B cell (primary cell): Measurements from ENCODE around the gene AKAP6. TPM values are rescaled to one million over a fixed set of nuclear protein-coding genes. Genes with fewer than 3 reads are reported as not detected.

ENCODE experiments used
- ATAC-seq: fragments of 200-7000 bp; cut with Tn5 transposase; one replicate; pipeline ENCODE4 v1.10.0; 2021; ENCODE audit warnings: low read depth, mild to moderate bottlenecking, moderate number of reproducible peaks, moderate library complexity
- CTCF ChIA-PET: fragments of 350-600 bp; sonication (Branson Sonifier 250); formaldehyde crosslinking; loops from one replicate; lab custom pipeline; 2021; ENCODE audit warnings: antibody characterized with exemption, inconsistent platforms; lab: Charles Lee
- POLR2A ChIA-PET: fragments of 350-600 bp; sonication (Branson Sonifier 250); formaldehyde crosslinking; loops from one replicate; lab custom pipeline; 2021; ENCODE audit warnings: antibody characterized with exemption; lab: Charles Lee
- DNase-seq: peaks from one replicate; pipeline ENCODE4 v3.0.0; 2013
- H2AFZ ChIP-seq: 2 replicates; pipeline ENCODE4 v1.6.1; 2012; ENCODE audit warnings: mild to moderate bottlenecking, low read depth, low read length; ENCODE audit not compliant: insufficient read depth, poor library complexity, severe bottlenecking
- H3K27ac ChIP-seq, 2 donors: 1 replicate in 1 of 2; 2 replicates in 1 of 2; pipeline ENCODE4 v1.5.1; 2012 to 2013; ENCODE audit warnings: low read length in 2 of 2, mild to moderate bottlenecking in 2 of 2, moderate library complexity in 1 of 2
- H3K27me3 ChIP-seq, 4 experiments: fragments of 200-600 bp in 1 of 4; sonication (generic) in 1 of 4; replicated peaks in 1 of 4; 1 replicate in 2 of 4; 2 replicates in 2 of 4; pipeline versions ENCODE4 v1.6.1 to v1.7.0; 2013 to 2016; ENCODE audit warnings: low read length in 3 of 4, mild to moderate bottlenecking in 2 of 4, mixed read lengths in 1 of 4, moderate library complexity in 1 of 4; ENCODE audit not compliant: insufficient read depth in 4 of 4, control insufficient read depth in 3 of 4; ENCODE audit errors: control extremely low read depth in 1 of 4
- H3K36me3 ChIP-seq, 2 experiments: replicated peaks in 1 of 2; 1 replicate in 1 of 2; 2 replicates in 1 of 2; pipeline versions ENCODE4 v1.6.1 to v1.7.1; 2013; ENCODE audit warnings: low read length in 1 of 2; ENCODE audit not compliant: insufficient read depth in 2 of 2, control insufficient read depth in 1 of 2; ENCODE audit errors: control extremely low read depth in 1 of 2, extremely low read depth in 1 of 2
- H3K4me1 ChIP-seq, 2 donors: fragments of 200-600 bp in 1 of 2; sonication (generic) in 1 of 2; 1 replicate in 1 of 2; 2 replicates in 1 of 2; pipeline versions ENCODE4 v1.5.1 to v1.6.1; 2013 to 2017; ENCODE audit warnings: low read length in 2 of 2; ENCODE audit not compliant: control insufficient read depth in 2 of 2, insufficient read depth in 2 of 2
- H3K4me2 ChIP-seq: replicated peaks from 2 replicates; pipeline ENCODE3; 2012; ENCODE audit warnings: mild to moderate bottlenecking, low read depth, low read length; ENCODE audit not compliant: poor library complexity, severe bottlenecking
- H3K4me3 ChIP-seq, 5 experiments: fragments of 200-600 bp in 1 of 5; sonication (generic) in 1 of 5; 1 replicate in 3 of 5; 2 replicates in 2 of 5; pipeline versions ENCODE4 v1.5.1 to v1.7.0; 2011 to 2016; ENCODE audit warnings: low read length in 4 of 5, mild to moderate bottlenecking in 4 of 5, low read depth in 2 of 5, control low read depth in 1 of 5, moderate library complexity in 1 of 5; ENCODE audit not compliant: insufficient read depth in 1 of 5; ENCODE audit errors: control extremely low read depth in 1 of 5, extremely low read depth in 1 of 5
- H3K79me2 ChIP-seq: fragments of 200-600 bp; sonication (generic); one replicate; pipeline ENCODE4 v1.6.0; 2016; ENCODE audit warnings: low read length; ENCODE audit not compliant: control insufficient read depth, insufficient read depth
- H3K9ac ChIP-seq: fragments of 200-600 bp; sonication (generic); 2 replicates; pipeline ENCODE4 v1.6.1; 2017; ENCODE audit warnings: mild to moderate bottlenecking, low read length, moderate library complexity
- H3K9me3 ChIP-seq, 3 donors: one replicate each; pipeline versions ENCODE4 v1.6.1 to v1.7.1; 2013; ENCODE audit warnings: low read length in 2 of 3; ENCODE audit not compliant: control insufficient read depth in 2 of 3, insufficient read depth in 1 of 3; ENCODE audit errors: control extremely low read depth in 1 of 3
- H4K20me1 ChIP-seq: 2 replicates; pipeline ENCODE4 v1.6.0; 2012; ENCODE audit warnings: mild to moderate bottlenecking, low read length; ENCODE audit not compliant: insufficient read depth, control insufficient read depth, poor library complexity, severe bottlenecking
- H3K27ac Mint-ChIP-seq: one replicate; pipeline ENCODE4 v1.8.0; 2021; ENCODE audit warnings: mixed read lengths
- H3K27me3 Mint-ChIP-seq: one replicate; pipeline ENCODE4 v1.8.0; 2021; ENCODE audit warnings: mixed read lengths
- H3K4me1 Mint-ChIP-seq: one replicate; pipeline ENCODE4 v1.8.0; 2021; ENCODE audit warnings: mixed read lengths
- H3K4me3 Mint-ChIP-seq: one replicate; pipeline ENCODE4 v1.8.0; 2021; ENCODE audit warnings: mixed read lengths
- H3K9me3 Mint-ChIP-seq: one replicate; pipeline ENCODE4 v1.8.0; 2022; ENCODE audit warnings: mixed read lengths; ENCODE audit not compliant: insufficient read depth
- CTCF ChIP-seq: fragments of 200-600 bp; IDR thresholded peaks from one replicate; pipeline ENCODE4 v1.8.0; 2022; ENCODE audit warnings: antibody characterized with exemption, mild to moderate bottlenecking
- EZH2 ChIP-seq: IDR thresholded peaks from 2 replicates; pipeline ENCODE4 v1.6.1; 2012; ENCODE audit warnings: borderline replicate concordance, low read depth, mild to moderate bottlenecking, moderate library complexity, low read length; ENCODE audit not compliant: insufficient read depth, poor library complexity, severe bottlenecking
- WGBS: methylation state at CpG from one replicate; pipeline ENCODE4 v1.1.5; 2013; ENCODE audit warnings: missing lambda C conversion rate; ENCODE audit not compliant: insufficient coverage; 5-methylcytosine and 5-hydroxymethylcytosine counted together
- intact Hi-C: fragments of 100-400 bp; cut with micrococcal nuclease; formaldehyde crosslinking; loops from one replicate; pipeline ENCODE4 v1.10.0; 2022
- polyA plus RNA-seq: library from polyadenylated mRNA; depleted of rRNA; stranded (reverse); fragments of >200 nt; gene quantifications from 2 replicates; pipeline ENCODE4 v1.2.3, GENCODE V29; 2012
- total RNA-seq, 2 donors: library from RNA; stranded (reverse); fragments of 120-200 nt in 1 of 2; gene quantifications; 1 replicate in 1 of 2; 2 replicates in 1 of 2; pipeline versions ENCODE4 v1.2.3 to v1.2.4, GENCODE V29; 2013 to 2022

Gene AKAP6
- total and polyA plus RNA-seq, 2 donors (not counting 1 experiment from before 2014, with no cell fraction given): 1.4 to 2.8 TPM

GRCh38 chr14:32762886-32763285 is 433.8 kb downstream of the AKAP6 start:
- Mint-ChIP-seq H3K27me3 (no peaks in the 10 kb centered on the region), H3K9me3 (no peaks in the 10 kb centered on the region), H3K27ac (no peak overlapping the region), H3K4me1 (no peaks in the 10 kb centered on the region), H3K4me3 (no peak overlapping the region)
- Histone ChIP-seq H3K4me1 (no peaks in the 10 kb centered on the region), H3K9me3 (no peaks in the 10 kb centered on the region), H3K27me3 (no peaks in the 10 kb centered on the region), H3K9ac (no peak overlapping the region), H3K79me2 (no peaks in the 10 kb centered on the region), H3K4me3 (no peak overlapping the region), H4K20me1 (no peaks in the 10 kb centered on the region), H2AFZ (no peak overlapping the region), H3K4me2 (no peak overlapping the region), H3K36me3 (no peaks in the 10 kb centered on the region), H3K27ac (no peak overlapping the region)
- POLR2A ChIA-PET: no interaction called here
- DNase-seq: no peak
- intact Hi-C loops: no loop called here
- no CpG with 5 or more reads among the region's 2 CpGs for WGBS
- TF ChIP-seq EZH2 (no peak), CTCF (no peak)
- CTCF ChIA-PET: no interaction called here
- ATAC-seq: no peak

- Histone ChIP-seq H2AFZ (no peak overlapping the region), H3K79me2 (no peaks in the 10 kb centered on the region), H3K4me1 (no peaks in the 10 kb centered on the region), H3K27ac (no peak overlapping the region), H3K4me2 (no peak overlapping the region), H3K9ac (no peak overlapping the region), H4K20me1 (no peaks in the 10 kb centered on the region), H3K9me3 (no peaks in the 10 kb centered on the region), H3K36me3 (no peaks in the 10 kb centered on the region), H3K4me3 (no peak overlapping the region), H3K27me3 (no peaks in the 10 kb centered on the region)
- ATAC-seq: no peak
- Mint-ChIP-seq H3K4me3 (no peak overlapping the region), H3K9me3 (no peaks in the 10 kb centered on the region), H3K27me3 (no peaks in the 10 kb centered on the region), H3K27ac (no peak overlapping the region), H3K4me1 (no peaks in the 10 kb centered on the region)
- no peak for DNase-seq
- CTCF ChIA-PET: no interaction called here
- TF ChIP-seq CTCF (no peak), EZH2 (no peak)
- no CpG with 5 or more reads among the region's 1 CpG for WGBS
- intact Hi-C loops: no loop called here
- POLR2A ChIA-PET: no interaction called here
Observed at GRCh38 chr14:32763673-32764072, 434.6 kb downstream of the AKAP6 start.
